Amygdala (tissue), 56 donors: ENCODE measurements around the gene STRN.
A peak's percentile ranks its signal among the peaks of the same experiment; 100 is the strongest.
"Not testable (repeated sequence)": the region's sequence is repeated elsewhere in the genome, so short reads cannot be mapped to it uniquely, and the experiment has no call there.

ENCODE experiments used
- DNase-seq, 56 donors: peaks; one replicate each; lab custom pipeline; 2025; lab: John Stamatoyannopoulos, UW

Gene STRN

DNA sequence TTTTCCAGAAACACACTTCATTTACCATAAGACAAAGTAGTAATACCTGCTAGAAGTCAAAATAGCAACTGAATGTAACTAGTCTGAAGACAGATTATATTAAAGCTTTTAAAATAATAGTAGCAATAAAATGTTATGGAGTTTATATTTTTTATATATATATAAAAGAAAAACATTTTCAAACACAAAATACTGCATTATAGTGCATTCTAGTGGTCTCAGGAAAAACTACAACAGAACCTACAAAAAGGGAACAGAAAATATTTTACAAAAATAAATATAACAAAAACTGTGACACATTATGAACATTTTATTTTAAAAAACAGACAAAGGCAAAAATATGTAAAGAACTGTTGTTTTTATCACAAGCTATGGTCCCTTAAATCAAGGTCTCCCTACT, 48.0 kb downstream of the STRN start:
- DNase-seq, result no peak

DNA sequence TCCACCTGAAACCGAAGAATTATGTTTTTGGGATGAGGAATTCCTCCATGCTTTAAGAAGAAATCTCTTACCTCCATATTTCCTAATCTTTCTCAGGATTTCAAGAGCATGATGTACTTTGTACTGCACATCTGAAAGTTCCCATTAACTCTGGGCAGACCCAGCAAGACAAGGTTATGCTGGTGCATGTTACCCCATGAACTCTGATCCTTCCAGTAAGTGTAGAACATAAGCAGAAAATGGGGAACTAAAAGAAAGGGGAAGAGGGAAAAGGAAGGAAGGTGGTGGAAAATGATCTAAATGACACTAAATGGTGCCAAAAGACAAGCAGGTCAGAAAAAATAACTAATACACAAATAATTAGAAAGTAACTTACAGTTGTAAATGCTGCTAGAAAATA, 50.7 kb downstream of the STRN start:
- DNase-seq, result no peak

DNA sequence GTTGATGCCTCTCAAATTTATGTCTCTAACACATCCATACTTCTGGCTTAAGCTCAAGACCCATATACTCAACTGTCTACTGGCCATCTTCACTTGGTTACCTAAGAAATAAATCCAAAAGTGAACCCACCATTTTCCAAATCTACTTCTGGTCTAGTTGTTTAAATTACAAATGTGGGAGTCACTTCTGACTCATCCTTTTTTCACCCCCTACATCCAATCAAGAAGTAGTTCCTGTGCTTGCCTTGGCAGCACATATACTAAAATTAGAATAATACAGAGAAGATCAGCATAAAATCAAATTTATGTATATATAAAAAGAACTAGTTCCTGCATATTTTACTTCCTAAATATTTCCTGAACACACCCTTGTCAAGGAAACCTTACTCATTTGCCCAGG, 53.6 kb downstream of the STRN start:
- DNase-seq, result no peak

DNA sequence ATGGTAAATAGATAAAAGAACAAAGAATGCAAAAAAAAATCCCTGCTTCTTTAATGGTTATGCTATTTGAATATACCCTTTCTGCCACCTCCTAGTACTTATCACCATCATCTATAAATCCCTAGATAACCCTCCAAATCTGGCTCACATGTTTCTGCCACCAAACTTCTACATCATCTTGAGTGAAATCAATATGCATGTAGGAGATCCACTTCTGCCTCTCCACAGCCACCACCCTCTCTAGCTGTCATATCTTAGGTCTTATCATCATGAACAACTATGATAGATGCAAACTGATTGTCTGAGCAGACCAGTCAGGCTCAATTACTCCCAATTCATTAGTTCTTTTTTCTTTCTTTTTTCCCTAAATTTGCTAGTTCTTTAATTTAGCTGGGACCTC, 55.3 kb downstream of the STRN start:
- DNase-seq, result no peak

DNA sequence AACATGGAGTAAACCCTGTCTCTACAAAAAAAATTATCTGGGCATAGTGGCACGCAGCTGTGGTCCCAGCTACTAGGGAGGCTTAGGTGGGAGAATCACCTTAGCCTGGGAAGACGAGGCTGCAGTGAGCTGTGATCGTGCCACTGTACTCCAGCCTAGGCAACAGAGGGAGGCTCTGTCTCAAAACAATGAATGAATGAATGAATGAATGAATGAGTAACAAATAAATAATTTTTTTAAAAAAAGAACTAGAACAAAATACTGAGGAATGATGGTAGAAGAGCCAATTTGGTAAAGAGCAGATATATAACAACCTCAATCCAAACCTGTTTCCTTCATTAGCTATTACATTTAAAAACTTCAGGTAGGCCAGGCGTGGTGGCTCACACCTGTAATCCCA, 60.1 kb downstream of the STRN start:
- DNase-seq, result no peak

DNA sequence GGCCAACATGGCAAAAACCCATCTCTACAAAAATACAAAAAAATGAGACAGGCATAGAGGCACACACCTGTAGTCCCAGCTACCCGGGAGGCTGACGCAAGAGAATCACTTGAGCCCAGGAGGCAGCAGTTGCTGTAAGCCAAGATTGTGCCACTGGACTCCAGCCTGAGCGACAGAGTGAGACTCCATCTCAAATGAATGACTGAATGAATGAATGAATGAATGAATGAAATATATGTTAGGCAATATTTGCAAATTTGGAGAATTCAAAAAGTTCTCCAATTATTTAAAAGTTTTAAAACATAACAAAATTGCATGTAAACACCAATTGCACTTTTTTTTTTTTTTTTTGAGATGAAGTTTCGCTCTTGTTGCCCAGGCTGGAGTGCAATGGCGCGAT, 61.7 kb downstream of the STRN start:
- no peak for DNase-seq

DNA sequence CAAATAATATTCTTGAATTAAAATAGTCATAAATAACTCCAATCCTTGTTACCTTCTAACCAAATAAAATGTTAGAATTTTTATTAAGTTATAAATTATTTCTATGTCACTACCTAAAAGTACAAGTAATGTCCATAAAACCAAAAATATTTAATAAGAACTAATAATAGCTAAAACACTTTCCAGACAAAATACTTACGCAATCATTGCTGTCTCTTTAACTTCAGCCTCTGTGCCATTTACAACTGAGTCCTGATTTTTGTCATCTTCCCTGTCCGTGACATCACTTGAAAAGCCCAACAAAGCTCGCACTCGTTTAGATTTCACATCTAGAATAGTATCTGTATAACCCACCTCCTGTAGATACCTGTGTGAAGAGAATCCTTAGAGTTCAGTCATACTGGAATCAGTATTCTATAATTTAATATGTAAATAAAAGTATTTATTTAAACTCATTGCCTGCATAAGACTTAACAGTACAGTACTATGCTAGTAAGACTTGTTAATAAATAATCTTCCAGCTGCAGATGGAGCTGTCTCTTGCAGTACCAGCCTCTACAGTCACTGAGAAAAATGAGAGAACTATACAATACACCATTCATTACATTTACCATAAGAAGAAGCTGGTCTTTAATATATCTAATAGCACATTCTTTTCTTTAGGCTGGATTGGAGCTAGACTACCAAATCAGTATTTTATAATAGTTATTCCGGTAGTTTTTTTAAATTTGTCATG, 63.8 kb downstream of the STRN start:
- peak in 1 of 56 donors; percentile 5 for DNase-seq

DNA sequence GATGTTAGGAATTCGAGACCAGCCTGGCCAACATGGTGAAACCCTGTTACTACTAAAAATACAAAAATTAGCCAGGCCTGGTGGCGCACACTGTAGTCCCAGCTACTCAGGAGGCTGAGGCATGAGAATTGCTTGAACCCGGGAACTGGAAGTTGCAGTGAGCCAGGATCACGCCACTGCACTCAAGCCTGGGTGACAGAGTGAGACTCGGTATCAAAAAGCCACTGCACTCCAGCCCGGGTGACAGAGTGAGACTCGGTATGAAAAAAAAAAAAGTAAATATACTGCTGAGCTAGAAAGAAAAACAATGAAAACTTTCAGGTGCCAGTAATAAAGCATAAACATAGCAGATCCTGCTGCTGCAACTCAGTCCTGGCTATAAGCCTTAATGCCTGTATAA, 73.5 kb downstream of the STRN start:
- DNase-seq, result no peak

DNA sequence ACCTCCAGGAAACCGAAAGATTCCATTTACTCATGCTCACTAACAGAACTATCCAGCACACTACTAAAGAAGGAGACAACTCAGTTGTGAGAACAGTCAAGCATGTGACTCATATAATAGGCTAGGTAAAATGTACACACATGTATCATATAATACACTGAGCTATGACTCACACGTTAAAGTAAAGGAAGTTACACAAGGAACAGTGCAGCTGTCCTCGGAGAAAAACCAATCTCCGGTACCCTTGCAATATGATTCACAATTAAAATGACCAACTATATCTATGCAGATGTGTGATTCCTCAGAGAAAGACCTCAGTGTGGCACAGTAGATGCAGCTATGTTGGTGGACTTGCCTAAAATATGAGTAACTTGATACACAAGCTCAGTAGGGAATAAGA, 76.5 kb downstream of the STRN start:
- DNase-seq, result no peak

DNA sequence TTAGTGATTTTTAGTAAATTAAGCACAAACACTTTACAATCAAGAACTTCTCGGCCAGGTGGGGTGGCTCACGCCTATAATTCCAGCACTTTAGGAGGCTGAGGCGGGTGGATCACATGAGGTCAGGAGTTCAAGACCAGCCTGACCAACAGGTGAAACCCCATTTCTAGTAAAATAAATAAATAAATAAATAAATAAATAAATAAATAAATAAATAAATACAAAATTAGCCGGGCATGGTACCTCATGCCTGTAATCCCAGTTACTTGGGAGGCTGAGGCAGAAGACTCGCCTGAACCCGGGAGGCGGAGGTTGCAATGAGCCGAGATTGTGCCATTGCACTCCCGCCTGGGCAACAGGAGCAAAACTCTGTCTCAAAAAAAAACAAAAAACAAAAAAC, 79.2 kb downstream of the STRN start:
- not testable (repeated sequence) for DNase-seq

DNA sequence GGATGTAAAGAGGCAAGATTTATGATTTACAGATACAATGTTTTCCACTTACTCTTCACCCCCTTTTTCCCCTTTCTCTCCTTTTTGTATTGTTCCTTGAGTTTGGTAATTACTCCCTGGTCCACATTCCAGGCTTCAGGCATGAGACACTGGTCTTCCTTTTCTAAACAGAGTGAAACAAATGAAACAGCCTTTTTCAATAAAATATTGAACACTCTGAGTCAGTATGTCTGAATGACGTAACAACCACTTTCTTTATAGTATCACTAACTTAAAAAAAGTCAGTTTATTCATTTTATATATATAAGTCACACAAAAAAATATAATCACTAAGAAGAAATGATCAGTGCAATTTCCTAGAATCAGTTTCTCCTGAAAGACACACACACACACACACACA, 79.7 kb downstream of the STRN start:
- DNase-seq, result no peak

DNA sequence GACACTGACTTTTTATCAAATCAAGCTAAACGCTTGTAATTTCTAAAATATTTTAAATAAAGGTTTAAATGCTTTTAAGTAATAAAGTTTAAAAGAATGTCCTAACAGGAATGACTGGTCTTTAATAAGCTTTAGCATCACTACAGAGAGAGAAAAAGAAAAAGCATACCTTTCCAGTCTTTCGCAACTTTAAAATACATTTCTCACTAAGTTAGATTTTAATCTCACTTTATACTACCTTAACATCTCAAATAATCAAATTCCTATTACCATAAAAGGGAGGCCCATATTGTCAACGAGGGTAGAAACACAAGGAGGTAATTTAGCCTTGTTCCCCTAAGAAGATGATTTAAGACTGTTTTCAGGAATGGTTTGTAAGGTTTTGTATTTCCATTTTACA, 80.7 kb downstream of the STRN start:
- DNase-seq, result no peak

DNA sequence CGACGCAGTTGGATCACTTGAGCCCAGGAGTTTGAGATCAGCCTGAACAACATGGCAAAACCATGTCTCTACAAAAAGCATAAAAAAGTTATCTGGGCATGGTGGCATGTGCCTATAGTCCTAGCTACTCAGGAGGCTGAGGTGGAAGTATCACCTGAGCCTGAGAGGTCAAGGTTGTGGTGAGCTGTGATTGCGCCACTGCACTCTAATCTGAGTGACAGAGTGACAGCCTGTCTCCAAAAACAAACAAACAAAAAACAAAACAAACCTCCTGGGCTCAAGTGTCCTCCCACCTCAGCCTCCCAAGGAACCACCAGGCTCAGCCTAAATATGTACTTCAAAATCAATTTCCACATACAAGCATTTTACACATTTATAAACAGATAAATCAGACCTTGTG, 83.8 kb downstream of the STRN start:
- DNase-seq, result no peak

DNA sequence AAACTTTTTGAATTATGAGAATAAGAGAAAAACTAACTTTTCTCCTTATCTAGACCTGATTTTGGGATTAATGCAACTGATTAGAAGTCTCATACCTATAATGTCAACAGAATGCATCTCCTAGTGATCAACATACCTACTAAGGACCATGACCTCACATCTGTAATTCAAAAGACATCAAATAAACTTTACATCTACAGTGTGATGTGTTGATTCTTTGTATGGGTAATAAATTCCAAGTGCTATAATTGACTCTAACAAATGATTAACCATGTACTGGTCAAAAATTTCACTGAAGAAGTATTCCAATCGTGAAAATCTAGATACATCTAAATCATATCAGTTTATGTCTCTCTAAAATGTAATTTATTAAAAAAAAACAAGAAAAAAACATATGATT, 84.5 kb downstream of the STRN start:
- DNase-seq, result no peak

DNA sequence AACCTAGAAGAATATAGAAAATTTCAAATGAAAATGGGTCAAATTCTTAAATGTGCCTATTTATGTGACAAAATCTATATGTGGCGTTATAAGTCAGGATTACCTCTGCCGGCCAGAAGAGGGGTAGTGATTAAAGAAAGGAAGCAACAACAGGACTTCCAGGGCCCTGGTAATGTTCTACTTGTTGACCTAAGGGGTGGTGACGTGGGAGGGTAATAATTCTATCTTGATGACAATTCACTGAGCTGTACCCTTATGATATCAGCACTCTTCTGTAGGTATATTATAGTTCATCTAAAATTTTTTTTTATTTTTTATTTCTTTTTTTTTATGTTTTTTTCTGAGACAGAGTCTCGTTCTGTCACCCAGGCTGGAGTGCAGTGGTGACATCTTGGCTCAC, 87.9 kb downstream of the STRN start:
- no peak for DNase-seq

DNA sequence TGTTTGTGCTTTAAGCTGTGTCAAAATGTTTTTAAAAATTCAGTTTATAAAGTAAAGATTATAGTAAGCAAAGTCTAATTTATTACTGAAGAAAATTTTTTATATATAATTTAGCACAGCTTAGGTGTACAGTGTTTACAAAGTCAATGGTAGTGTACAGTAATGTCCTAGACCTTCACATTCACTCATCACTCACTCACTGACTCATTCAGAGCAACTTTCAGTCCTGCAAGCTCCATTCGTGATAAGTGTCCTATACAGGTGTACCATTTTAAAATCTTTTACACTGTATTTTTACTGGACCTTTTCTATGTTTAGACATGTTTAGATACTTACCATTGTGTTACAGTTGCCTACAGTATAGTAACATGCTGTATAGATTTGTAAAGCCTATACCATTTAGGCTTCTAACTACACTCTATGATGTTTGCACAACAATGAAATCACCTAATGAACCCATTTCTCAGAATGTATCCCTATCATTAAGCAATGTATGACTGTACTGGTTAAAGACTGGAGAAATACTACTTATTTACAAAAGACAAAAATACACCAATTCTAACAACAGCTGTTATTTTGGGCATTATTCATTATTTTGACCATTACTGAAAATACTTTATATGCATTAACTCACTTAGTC, 95.1 kb downstream of the STRN start:
- no peak for DNase-seq

DNA sequence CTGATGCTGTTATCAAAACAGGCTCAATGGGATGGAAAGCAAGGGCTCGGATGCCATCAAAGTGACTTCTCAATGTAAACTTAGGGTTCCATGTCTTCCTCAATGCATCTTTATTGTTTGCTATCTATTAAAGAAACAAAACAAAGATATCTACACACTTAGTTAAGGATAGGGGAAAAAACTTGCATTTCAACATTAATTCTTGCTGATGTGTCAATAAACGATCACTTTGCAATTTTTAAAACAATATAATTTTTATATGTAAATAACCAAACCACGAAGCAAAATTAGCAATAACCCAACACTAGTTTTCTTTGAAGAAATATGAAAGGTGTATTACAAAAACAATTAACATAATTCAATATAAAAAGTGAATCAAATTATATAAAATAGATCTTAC, 96.7 kb downstream of the STRN start:
- DNase-seq, result no peak

DNA sequence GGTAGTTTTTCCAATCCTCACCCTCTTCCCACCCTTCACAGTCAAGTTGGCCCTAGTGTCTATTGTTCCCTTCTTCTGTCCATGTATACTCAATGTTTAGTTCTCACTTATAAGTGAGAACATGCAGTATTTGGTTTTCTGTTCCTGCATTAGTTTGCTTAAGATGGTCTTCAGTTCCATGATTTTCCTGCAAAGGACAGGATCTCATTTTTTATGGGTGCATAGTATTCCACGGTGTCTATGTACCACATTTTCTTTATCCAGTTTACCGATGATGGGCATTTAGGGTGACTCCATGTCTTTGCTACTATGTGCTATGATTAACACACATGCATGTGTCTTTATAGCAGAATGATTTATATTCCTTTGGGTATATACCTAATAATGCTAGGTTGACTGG, 104.4 kb downstream of the STRN start:
- DNase-seq, result no peak

DNA sequence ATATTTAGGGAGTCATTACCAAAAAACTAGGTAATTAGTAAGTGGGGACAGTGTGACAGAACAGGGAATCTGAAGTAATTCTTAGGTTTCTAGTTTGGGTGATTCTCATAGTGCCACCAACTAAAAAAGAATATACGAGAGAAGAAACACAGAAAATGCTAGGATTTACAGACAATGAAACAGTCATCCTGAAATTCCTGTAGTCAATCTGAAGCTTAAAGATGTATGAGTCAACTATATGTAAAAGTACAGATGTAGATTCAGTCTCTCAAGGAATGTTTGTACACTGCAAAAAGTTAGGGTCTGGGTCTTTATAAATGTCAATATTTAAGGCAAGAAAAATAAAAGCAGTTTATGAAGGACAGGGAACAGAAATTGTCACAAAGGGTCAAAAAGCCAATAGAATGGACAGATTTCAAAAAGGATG, 107.0 kb downstream of the STRN start:
- DNase-seq, result no peak

DNA sequence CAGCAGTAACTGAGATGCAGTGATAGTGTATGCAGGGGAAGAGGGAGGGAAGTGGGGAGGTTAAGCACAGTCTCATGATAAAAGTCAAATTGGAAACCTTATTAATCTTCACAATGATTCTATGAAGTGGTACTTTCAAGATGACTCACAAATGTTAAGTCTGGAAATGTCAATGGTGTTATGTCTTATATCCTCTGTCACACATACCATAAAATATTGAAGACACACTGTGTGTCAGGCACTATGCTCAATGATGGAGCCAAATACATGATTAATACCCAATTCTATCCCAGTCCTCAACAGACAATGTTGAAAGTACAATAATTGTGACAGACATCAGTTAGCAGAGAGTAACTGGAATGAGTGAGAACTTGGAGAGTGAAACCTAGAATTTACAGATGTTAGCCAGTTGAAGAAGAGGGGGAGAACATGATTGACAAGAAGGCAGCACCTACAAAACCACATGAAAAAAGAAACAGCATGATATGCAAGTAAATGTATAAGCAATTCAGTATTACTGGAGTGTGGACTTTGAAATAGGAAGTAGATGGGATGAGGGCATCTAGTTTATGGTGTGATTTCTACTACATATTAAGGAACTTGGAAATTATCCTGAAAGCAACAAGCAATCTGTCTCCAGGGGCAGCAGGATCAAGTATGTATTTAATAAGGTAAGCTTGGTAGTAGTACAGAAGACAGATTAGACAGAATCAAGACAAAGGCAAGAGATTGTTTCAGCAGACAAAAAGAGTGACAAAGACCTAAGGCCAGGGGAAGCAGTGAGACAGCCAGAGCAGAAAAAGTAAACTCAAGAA, 107.6 kb downstream of the STRN start:
- DNase-seq, result no peak

DNA sequence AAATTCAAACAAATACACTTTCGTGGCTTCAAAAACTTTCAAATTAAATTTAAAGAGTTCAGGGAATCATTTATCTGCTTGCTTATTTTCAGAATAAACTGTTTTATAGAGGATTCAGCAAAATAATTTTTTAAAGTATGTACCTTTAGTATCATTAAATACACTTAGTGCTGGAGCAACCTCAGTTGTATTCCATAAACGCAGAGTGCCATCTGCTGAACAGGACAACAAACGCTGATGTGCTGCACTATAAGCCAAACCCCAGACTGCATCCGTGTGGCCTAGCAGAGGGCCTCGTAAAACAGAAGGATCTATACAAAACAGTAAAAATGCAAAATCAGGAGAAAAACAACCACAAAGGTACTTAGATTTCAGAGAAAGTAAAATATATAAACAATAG, 108.6 kb downstream of the STRN start:
- peak in 1 of 56 donors; percentile 5 for DNase-seq

DNA sequence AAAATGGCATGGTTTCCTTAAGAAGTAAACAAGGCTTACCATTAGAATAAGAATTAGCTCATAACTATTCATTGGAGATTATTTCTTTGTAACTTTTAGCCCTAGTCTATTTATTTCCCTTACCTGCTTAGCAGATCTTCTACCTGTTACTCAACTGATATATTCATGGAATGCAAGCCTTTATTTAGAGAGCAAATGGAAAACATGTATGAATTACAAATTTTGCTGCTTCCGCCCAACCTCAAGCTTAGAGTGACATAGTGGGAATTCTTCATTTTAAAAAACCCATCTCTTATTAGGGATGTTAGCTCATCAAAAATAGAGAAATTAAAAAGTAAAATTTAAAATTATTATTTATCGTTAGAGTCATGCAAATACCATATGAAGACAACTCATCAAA, 110.9 kb downstream of the STRN start:
- DNase-seq, result no peak
